ENCODE data around the gene LPP.
A peak's percentile ranks its signal among the peaks of the same experiment; 100 is the strongest.

LPP gene

GRCh38 chr3:188520466-188520865 is 366.5 kb downstream of the LPP start:
- no peak for DNase-seq (ENCODE audit: low read depth)

DNA sequence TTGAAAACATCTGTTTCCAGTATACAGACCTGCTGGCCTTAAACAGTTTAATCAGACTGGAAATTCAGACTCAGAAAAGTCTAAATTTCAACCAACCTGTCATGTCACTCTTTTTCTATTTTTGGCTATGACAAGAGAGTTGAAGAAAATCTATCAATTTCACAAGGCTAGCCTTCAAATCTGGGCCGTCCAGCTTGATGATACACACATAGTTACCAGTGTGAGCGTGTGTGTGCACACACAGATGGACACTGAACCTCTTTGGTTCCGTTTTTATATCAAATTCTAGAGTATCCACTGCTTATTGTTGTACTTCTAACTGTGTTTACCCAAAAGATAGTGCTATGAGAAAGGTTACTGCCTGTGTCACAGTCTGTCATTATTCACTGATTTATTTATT is 368.2 kb downstream of the LPP start:
- DNase-seq (ENCODE audit: low read depth): no peak

- no peak for DNase-seq (ENCODE audit: low read depth)
These were observed 369.3 kb downstream of the LPP start for GRCh38 chr3:188523291-188523690.

DNA sequence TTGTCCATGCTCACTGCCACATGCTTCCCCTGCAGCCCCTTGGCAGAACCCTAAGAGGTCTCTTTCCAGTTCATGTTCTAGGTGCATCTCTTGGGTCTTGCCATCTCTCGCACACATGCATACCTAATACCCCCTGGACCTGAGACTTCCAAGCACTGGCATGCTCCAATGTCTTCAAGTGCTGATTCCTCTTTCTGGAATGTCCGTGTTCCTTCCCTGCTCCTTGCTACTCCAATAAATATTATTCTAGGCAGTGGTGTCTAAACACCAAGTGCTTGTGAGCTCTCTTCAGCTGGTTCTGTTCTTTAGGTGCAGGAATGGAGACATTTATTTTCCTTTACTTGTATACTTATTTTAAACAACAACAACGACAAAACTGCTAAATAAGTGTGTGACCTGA is 370.1 kb downstream of the LPP start:
- no peak for DNase-seq (ENCODE audit: low read depth)

DNA sequence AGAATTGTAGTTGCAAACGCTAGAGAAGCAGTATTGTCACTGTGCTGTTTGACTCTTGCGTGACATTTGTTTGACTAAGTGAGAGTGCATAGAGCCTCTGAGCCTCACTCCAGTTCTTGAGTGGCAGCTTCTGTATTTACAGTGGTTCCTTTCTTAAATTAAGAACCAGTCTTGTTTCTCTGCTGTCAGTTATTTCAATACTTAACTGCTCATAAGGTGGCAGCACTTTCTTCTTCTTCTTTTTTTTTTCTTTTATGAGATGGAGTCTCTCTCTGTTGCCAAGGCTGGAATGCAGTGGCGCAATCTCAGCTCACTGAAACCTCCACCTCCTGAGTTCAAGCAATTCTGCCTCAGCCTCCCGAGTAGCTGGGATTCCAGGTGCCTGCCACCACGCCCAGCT is 372.1 kb downstream of the LPP start:
- DNase-seq (ENCODE audit: low read depth): no peak

DNA sequence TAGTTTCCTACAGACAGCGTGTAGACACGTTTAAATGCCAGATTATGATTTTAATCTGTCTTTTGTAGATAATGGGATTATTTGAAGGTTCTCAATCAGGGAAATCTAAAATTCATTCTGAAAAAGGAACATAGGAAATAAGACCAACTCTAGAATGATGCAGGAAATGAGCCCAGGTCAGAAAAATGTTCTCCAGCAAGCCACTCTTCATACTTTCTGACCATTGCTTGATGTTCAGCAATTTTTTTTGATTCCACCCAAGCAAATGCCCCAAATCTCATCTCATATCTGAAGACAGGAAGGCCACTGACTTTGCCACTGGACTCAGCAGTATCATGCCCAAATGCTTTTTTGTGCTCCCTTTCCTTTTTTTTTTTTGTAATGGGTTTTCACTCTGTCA is 373.4 kb downstream of the LPP start:
- no peak for DNase-seq (ENCODE audit: low read depth)

GRCh38 chr3:188528396-188528795 is 374.4 kb downstream of the LPP start:
- no peak for DNase-seq (ENCODE audit: low read depth)

- no peak for DNase-seq (ENCODE audit: low read depth)
These were observed 375.3 kb downstream of the LPP start for GRCh38 chr3:188529228-188529627.

DNA sequence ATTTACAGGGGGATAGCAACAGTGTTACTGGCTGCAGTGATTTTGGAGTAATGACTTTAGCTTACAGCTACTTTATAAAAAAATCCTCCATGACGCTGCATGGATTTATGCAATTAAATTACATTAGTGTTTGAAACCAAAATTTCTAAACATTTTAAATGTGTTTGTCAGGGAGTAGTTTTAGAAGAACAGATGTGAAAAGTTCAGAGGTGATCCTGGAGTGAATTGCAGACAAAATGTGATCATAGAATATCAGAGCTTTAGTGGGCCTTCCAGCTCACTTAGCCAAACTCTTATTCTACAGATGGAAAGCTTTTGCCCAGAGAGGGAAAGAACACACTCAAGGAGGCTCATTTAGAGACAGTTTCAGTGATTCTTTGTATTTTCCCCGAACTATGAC is 376.3 kb downstream of the LPP start:
- DNase-seq (ENCODE audit: low read depth): no peak

DNA sequence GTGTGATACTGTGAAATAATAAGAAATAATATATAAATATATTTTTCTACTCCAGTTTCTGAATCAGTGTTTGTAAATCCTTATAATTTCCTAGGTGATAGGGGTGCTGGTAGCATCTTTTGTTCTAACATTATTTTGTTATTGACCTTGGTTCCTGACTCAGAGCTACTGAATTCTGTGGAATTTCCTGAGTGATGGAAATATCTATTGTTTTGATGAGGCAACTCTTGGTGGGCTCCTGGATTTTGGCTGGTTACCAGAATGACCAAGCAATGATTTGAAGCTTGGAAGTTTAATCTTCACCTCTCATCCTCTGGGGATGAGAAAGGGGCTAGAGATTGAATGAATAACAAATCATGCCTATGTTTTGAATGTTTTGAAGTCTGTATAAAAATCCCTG is 377.3 kb downstream of the LPP start:
- no peak for DNase-seq (ENCODE audit: low read depth)

- no peak for DNase-seq (ENCODE audit: low read depth)
These were observed 379.2 kb downstream of the LPP start for GRCh38 chr3:188533172-188533571.

DNA sequence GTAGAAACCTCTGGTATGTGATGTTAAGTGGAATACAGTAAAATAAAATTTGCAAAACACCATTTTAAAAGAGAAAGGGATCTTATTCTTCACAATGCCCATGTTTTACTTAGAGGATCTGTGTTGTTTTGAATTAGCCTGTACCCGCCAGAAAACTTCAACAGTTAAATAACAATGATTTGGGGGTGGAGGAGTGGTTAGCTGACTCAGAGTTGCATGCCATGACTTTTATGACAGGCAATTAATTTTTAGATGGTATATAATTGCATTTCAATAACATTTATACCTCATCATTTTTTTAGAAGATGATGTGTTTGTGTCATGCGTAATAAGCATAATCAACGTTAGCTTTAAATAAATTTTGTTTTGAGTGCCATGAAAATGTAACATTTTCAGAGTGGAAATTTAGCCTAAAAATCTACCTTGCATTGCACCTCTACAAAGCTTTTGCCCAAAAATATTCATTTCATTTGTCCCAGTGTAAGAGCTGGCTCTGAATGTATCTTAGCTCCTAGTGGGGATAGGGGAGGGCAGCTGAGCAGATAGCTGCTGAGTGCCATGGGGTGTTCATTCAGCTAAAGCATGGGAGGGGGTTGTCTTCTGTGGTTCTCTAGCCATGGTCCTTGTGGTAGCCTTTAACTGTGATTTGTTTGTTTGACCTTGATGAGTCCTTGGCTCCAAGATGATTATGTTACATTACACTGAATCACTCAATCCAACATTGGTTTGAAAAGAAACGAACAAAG is 379.8 kb downstream of the LPP start:
- DNase-seq (ENCODE audit: low read depth): no peak

DNA sequence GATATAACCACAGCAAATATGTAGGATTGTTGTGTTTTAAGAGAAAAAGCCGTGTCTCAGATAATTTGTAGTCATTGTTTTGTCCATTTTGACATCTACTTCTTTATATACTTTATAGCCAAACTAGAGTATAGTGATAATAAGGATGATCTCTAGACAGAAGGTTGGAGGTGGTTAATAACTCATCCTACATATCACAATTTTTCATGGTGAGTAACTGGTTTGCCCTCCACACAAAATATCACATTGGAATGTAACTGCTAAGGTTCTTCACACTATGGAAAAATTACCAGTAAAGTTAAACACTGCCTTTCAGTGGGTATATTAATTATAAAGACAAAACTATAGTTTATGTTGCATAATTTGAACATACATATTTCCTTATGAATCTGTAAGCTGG is 380.7 kb downstream of the LPP start:
- DNase-seq (ENCODE audit: low read depth): no peak

DNA sequence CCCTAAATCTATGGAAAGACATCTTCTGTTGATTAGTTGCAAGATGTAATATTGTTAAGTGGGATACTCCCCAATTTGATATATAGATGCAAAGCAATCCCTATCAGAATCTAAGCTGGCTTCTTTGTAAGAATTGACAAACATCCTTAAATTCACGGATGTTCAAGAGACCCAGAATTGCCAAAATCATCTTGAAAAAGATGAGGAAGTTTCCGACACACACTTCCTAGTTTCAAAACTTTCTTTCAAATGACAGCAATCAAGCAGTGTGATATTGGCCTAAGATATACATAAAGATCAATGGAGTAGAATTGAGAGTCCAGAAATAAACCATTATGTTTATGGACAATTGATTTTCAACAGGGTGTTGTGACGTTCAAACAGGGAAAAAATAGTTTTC is 383.6 kb downstream of the LPP start:
- DNase-seq (ENCODE audit: low read depth): no peak

DNA sequence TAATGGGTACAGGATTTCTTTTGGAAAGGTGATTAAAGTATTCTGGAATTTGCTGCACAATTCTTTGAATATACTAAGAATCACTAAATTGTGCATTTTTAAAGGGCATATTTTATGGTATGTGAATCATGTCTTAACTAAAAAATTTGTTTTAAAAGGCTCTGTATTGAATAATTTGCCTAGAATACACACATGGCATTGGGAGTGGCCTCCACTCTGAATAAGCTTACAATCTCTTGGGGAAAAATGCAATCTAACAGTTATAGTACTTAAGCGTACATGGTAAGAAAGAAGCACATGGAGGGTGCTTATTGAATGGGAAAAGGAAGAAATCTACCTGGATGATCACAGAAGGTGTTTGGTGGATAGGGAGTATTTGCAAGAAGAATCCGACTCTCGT is 385.1 kb downstream of the LPP start:
- no peak for DNase-seq (ENCODE audit: low read depth)

- DNase-seq (ENCODE audit: low read depth): no peak
These were observed 385.8 kb downstream of the LPP start for GRCh38 chr3:188539631-188540194.

- DNase-seq (ENCODE audit: low read depth): no peak
These were observed 388.2 kb downstream of the LPP start for GRCh38 chr3:188542196-188542595.

DNA sequence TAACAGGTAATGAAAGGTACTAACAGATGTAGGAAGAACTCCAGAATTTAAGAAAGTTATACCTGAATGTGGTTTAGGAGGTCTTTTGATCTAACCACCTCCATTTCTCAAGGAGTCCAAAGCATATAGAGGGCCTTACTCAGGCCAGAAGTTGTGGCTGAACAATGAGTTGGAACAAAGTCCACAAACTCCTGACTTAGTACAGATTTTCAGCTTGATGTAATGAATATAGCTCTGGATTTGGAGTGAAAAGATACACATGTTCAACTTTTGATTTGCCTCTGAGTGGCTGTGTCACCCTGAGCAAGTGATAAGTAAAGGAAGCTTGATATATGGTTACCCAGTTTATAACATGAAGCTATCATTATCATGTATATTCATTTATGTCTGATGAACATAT is 390.1 kb downstream of the LPP start:
- DNase-seq (ENCODE audit: low read depth): no peak

DNA sequence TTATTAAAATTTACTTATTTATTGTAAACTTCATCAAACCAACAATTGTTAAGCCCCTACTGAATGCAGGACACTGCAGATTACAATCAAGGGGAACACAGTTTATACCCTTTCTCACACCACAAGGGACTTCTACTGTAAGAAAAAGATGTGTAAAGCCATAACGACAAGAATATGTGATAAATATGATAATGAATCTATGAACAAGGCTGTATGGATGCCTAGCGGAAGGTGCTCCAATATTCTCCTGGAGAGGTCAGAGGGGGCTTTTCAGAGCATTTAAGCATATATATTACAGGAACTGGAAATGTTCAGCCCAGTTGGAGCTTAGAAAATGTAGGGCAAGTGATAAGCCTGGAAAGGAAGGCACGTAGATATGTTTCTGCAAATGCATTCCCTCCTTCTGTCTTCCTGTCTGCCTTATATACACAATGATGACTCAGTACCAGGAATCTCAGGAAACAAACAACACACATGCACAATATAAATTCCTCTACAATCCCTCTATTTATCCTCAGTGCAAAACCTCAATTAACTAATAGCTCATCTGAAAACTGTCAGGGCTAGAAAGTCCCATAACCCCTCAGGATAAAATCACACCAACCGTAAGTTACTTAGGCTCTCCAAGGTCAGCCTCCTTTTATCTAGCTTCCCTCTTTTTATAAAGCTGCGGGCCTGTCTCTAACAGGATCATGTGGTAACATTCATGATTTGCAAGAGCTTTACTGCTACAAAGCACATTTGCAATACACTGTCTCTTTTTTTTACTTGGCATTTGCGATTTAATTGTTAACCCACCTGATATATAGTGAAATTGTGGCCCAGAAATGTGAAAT is 393.1 kb downstream of the LPP start:
- no peak for DNase-seq (ENCODE audit: low read depth)

DNA sequence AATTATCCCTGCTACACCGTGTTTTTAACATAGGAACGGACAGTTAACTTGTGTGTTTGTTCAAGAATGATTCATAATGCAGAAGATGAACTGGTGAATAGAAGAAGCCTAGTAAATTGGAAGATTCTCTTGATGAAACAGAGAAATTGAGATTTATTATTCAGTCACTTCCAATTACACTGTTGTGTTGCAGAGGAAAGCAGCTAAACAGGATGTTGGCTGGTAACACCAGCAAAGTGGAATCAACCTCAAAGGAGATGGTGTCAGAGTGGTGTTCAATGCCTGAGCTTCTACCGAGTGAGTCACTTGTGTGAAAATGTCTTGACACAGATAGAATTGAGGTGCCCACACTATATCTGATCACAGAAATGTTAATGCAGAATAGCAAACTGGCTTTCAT is 399.6 kb downstream of the LPP start:
- DNase-seq (ENCODE audit: low read depth): peak; percentile 16

- no peak for DNase-seq (ENCODE audit: low read depth)
These were observed 400.4 kb downstream of the LPP start for GRCh38 chr3:188554404-188554803.

DNA sequence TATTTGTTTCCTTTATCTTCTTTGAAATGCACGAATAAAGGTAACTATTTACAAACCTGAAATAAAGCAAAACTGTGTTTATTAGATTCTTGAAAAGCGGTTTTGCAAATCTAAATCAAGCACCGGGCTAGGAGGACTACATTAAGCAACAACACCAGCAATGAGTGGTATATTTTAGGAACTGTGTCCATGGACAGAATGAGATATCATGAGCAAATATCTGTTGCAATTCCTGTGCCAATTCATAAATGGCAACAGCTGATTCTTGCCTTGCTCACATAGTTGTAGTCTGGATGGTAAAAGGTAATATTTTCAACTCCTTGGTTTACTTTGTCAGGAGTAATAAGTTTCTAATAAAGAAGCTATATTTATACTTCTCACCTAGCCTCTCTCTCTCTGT is 403.3 kb downstream of the LPP start:
- no peak for DNase-seq (ENCODE audit: low read depth)

DNA sequence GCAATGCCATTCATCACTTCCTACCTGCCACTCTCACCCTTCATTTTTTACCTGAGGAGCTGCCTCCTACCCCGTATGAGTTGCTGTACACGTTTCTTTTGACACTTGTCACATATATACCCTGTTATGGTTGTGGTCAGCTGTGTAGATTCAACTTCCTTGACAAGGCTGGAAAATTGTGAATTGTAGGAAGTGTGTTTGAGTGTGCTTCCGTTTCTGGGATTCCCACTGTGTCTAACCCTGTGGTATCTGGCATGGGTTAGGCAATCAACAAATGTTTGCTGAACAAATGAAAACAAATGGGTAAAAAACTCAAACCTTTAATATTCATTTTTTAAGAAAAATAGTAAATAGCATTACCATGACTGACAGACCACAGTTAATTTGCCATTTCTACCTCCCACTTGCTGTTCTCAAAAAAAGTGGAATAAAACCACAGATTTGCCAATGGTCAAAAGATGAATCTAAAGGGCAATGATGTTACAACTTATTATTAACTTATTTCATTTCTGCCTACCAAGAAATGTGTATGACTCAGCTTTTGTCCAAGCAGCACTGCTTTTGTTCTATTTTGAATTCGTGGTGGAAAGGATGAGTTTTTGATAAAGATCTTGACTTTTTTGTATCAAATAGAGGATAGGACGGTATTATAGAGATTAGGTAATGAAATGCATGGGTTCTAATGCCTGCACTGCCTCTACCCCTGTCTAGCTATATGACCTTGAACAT is 404.6 kb downstream of the LPP start:
- no peak for DNase-seq (ENCODE audit: low read depth)

All from activated T-cell treated with anti-CD3 and anti-CD28 coated beads for 24 hours (primary cell).